ENCODE data around the gene PTPRH.

- no peak for TF ChIP-seq CTCF (IDR thresholded peaks at IDR 0.05 in 8 of 11, conservative IDR thresholded peaks at IDR 0.05 in 3 of 11)
- no peak for TF ChIP-seq POLR2A (IDR thresholded peaks at IDR 0.05)
- TF ChIP-seq POLR2AphosphoS5 (IDR thresholded peaks at IDR 0.05): peak in 2 of 3 donors; percentile 46 to 67
These were observed 30.3 kb downstream of the PTPRH start for GRCh38 chr19:55178781-55179599.

All from spleen (tissue), 7 donors.